ENCODE data around the gene SYT15.

SYT15 gene

GRCh38 chr10:46541735-46542566 lies 37.0 kb upstream of the SYT15 start (continued):
- TF ChIP-seq PRDM2 (tag by site-specific recombination; IDR thresholded peaks at IDR 0.05; ENCODE audit: borderline replicate concordance): no peak
- TF ChIP-seq ZNF266 (tag by site-specific recombination; IDR thresholded peaks at IDR 0.05; ENCODE audit: low read depth): no peak

- no peaks in the 10 kb centered on the region for H3K4me1 ChIP-seq (ENCODE audit: control insufficient read depth, insufficient read depth, low read length)
- TF ChIP-seq ZNF692 (tag by site-specific recombination; IDR thresholded peaks at IDR 0.05): no peak
- TF ChIP-seq ZNF394 (tag by site-specific recombination; IDR thresholded peaks at IDR 0.05; ENCODE audit: borderline replicate concordance): no peak
- TF ChIP-seq ZNF529 (tag by site-specific recombination; IDR thresholded peaks at IDR 0.05; ENCODE audit: insufficient replicate concordance): no peak
- no peak for TF ChIP-seq REST (tag by site-specific recombination; IDR thresholded peaks at IDR 0.05)
- TF ChIP-seq ZNF112 (tag by site-specific recombination; IDR thresholded peaks at IDR 0.05): no peak
- no peak for TF ChIP-seq ZSCAN23 (tag by site-specific recombination; IDR thresholded peaks at IDR 0.05)
- TF ChIP-seq ZSCAN4 (tag by site-specific recombination; IDR thresholded peaks at IDR 0.05): no peak
- no peak for TF ChIP-seq ZNF791 (tag by site-specific recombination; IDR thresholded peaks at IDR 0.05)
- TF ChIP-seq ZNF138 (tag by site-specific recombination; IDR thresholded peaks at IDR 0.05; ENCODE audit: borderline replicate concordance): no peak
- no peak for TF ChIP-seq ZNF404 (tag by site-specific recombination; IDR thresholded peaks at IDR 0.05)
- TF ChIP-seq BCL6B (tag by site-specific recombination; IDR thresholded peaks at IDR 0.05): no peak
- no peak for TF ChIP-seq ZNF639 (tag by site-specific recombination; IDR thresholded peaks at IDR 0.05)
- TF ChIP-seq ZNF549 (tag by site-specific recombination; IDR thresholded peaks at IDR 0.05): no peak
- TF ChIP-seq HOXA7 (CRISPR knock-in tag; IDR thresholded peaks at IDR 0.05; ENCODE audit: borderline replicate concordance): no peak
- TF ChIP-seq MEIS1 (CRISPR knock-in tag; IDR thresholded peaks at IDR 0.05; ENCODE audit: borderline replicate concordance): no peak
Measured at GRCh38 chr10:46542567-46543465, 36.1 kb upstream of the SYT15 start.

More at GRCh38 chr10:46542567-46543465, 36.1 kb upstream of the SYT15 start:
- H3K9me3 ChIP-seq (ENCODE audit: control insufficient read depth, insufficient read depth, low read depth, low read length): no peaks in the 10 kb centered on the region
- H3K4me3 ChIP-seq (ENCODE audit: low read depth, low read length): no peak overlapping the region
- no peaks in the 10 kb centered on the region for H3K36me3 ChIP-seq (ENCODE audit: control insufficient read depth in 2 of 2, insufficient read depth in 1 of 2, low read length in 2 of 2)
- POLR2A ChIA-PET: no interaction called here
- CTCF ChIA-PET: interaction anchor here (1.0 kb wide), 1 partner anchor 11 kb away, joined by 3 read pairs; no protein-coding TSS in a partner anchor
- H3K27ac ChIP-seq (ENCODE audit: extremely low read depth, low read depth, low read length): no peak overlapping the region

All from HEK293 (cell line).